ENCODE results near the gene ABTB2. TPM values are rescaled to one million over a fixed set of nuclear protein-coding genes. Genes with fewer than 3 reads are reported as not detected.

The ABTB2 gene
- total and polyA plus RNA-seq, 2 donors, result 3.2 to 4.4 TPM

- no peak for DNase-seq (ENCODE audit: extremely low spot score)
- Histone ChIP-seq H3K27ac (ENCODE audit: low read depth) (no peak overlapping the region), H3K4me1 (ENCODE audit: insufficient read depth) (peaks cover 2% of the 10 kb centered on the region), H3K4me3 (ENCODE audit: low read depth, low read length) (peak overlapping the region; percentile 54), H3K36me3 (ENCODE audit: insufficient read depth) (no peaks in the 10 kb centered on the region)
- WGBS, result 56% methylated on average over 7 of the region's 7 CpGs
These were observed 1.7 kb downstream of the ABTB2 start for GRCh38 chr11:34356130-34356529.

- Histone ChIP-seq H3K4me3 (ENCODE audit: low read depth, low read length) (no peak overlapping the region), H3K36me3 (ENCODE audit: insufficient read depth) (no peaks in the 10 kb centered on the region), H3K4me1 (ENCODE audit: insufficient read depth) (peaks cover 2% of the 10 kb centered on the region), H3K27ac (ENCODE audit: low read depth) (no peak overlapping the region)
- 85% methylated on average over 3 of the region's 3 CpGs for WGBS
- no peak for DNase-seq (ENCODE audit: extremely low spot score)
These were observed 2.1 kb downstream of the ABTB2 start for GRCh38 chr11:34355726-34356125.

GRCh38 chr11:34354782-34355181 lies 3.0 kb downstream of the ABTB2 start:
- peaks cover 2% of the 10 kb centered on the region for H3K4me1 ChIP-seq (ENCODE audit: insufficient read depth)
- H3K36me3 ChIP-seq (ENCODE audit: insufficient read depth), result no peaks in the 10 kb centered on the region
- DNase-seq (ENCODE audit: extremely low spot score), result no peak
- H3K4me3 ChIP-seq (ENCODE audit: low read depth, low read length), result no peak overlapping the region
- no peak overlapping the region for H3K27ac ChIP-seq (ENCODE audit: low read depth)

GRCh38 chr11:34353881-34354280 lies 3.9 kb downstream of the ABTB2 start:
- no peak overlapping the region for H3K27ac ChIP-seq (ENCODE audit: low read depth)
- H3K36me3 ChIP-seq (ENCODE audit: insufficient read depth), result no peaks in the 10 kb centered on the region
- peaks cover 2% of the 10 kb centered on the region for H3K4me1 ChIP-seq (ENCODE audit: insufficient read depth)
- no peak overlapping the region for H3K4me3 ChIP-seq (ENCODE audit: low read depth, low read length)
- 94% methylated on average over 4 of the region's 4 CpGs for WGBS
- no peak for DNase-seq (ENCODE audit: extremely low spot score)

- DNase-seq (ENCODE audit: extremely low spot score), result no peak
- no peaks in the 10 kb centered on the region for H3K36me3 ChIP-seq (ENCODE audit: insufficient read depth)
- no peak overlapping the region for H3K27ac ChIP-seq (ENCODE audit: low read depth)
- H3K4me3 ChIP-seq (ENCODE audit: low read depth, low read length), result no peak overlapping the region
- 92% methylated on average over 4 of the region's 4 CpGs for WGBS
- peaks cover 2% of the 10 kb centered on the region for H3K4me1 ChIP-seq (ENCODE audit: insufficient read depth)
These were observed 5.9 kb downstream of the ABTB2 start for GRCh38 chr11:34351687-34352469.

- Histone ChIP-seq H3K36me3 (ENCODE audit: insufficient read depth) (no peaks in the 10 kb centered on the region), H3K4me1 (ENCODE audit: insufficient read depth) (peaks cover 2% of the 10 kb centered on the region), H3K27ac (ENCODE audit: low read depth) (no peak overlapping the region), H3K4me3 (ENCODE audit: low read depth, low read length) (no peak overlapping the region)
- WGBS, result 90% methylated on average over 3 of the region's 3 CpGs
- DNase-seq (ENCODE audit: extremely low spot score), result no peak
These were observed 6.8 kb downstream of the ABTB2 start for GRCh38 chr11:34351051-34351450.

- H3K27ac ChIP-seq (ENCODE audit: low read depth), result no peak overlapping the region
- H3K36me3 ChIP-seq (ENCODE audit: insufficient read depth), result no peaks in the 10 kb centered on the region
- 95% methylated on average over 6 of the region's 6 CpGs for WGBS
- DNase-seq (ENCODE audit: extremely low spot score), result no peak
- no peak overlapping the region for H3K4me3 ChIP-seq (ENCODE audit: low read depth, low read length)
- H3K4me1 ChIP-seq (ENCODE audit: insufficient read depth), result peaks cover 3% of the 10 kb centered on the region
These were observed 7.9 kb downstream of the ABTB2 start for GRCh38 chr11:34349882-34350281.

- Histone ChIP-seq H3K4me1 (ENCODE audit: insufficient read depth) (peaks cover 3% of the 10 kb centered on the region), H3K4me3 (ENCODE audit: low read depth, low read length) (no peak overlapping the region), H3K27ac (ENCODE audit: low read depth) (no peak overlapping the region), H3K36me3 (ENCODE audit: insufficient read depth) (no peaks in the 10 kb centered on the region)
- no peak for DNase-seq (ENCODE audit: extremely low spot score)
- WGBS, result 71% methylated on average over 2 of the region's 2 CpGs
These were observed 8.9 kb downstream of the ABTB2 start for GRCh38 chr11:34348919-34349318.

- no peaks in the 10 kb centered on the region for H3K36me3 ChIP-seq (ENCODE audit: insufficient read depth)
- WGBS, result 95% methylated on average over 2 of the region's 2 CpGs
- peaks cover 3% of the 10 kb centered on the region for H3K4me1 ChIP-seq (ENCODE audit: insufficient read depth)
- DNase-seq (ENCODE audit: extremely low spot score), result no peak
- no peak overlapping the region for H3K27ac ChIP-seq (ENCODE audit: low read depth)
- no peak overlapping the region for H3K4me3 ChIP-seq (ENCODE audit: low read depth, low read length)
These were observed 9.7 kb downstream of the ABTB2 start for GRCh38 chr11:34348096-34348495.

GRCh38 chr11:34346551-34346950 lies 11.3 kb downstream of the ABTB2 start:
- no peak for DNase-seq (ENCODE audit: extremely low spot score)
- no peak overlapping the region for H3K27ac ChIP-seq (ENCODE audit: low read depth)
- 57% methylated on average over 6 of the region's 6 CpGs for WGBS
- no peak overlapping the region for H3K4me3 ChIP-seq (ENCODE audit: low read depth, low read length)
- H3K4me1 ChIP-seq (ENCODE audit: insufficient read depth), result peaks cover 5% of the 10 kb centered on the region
- H3K36me3 ChIP-seq (ENCODE audit: insufficient read depth), result no peaks in the 10 kb centered on the region

GRCh38 chr11:34345991-34346480 lies 11.8 kb downstream of the ABTB2 start:
- H3K27ac ChIP-seq (ENCODE audit: low read depth), result no peak overlapping the region
- whole genome bisulfite sequencing, result 24% methylated on average over 8 of the region's 8 CpGs
- peaks cover 5% of the 10 kb centered on the region for H3K4me1 ChIP-seq (ENCODE audit: insufficient read depth)
- DNase-seq (ENCODE audit: extremely low spot score), result no peak
- H3K4me3 ChIP-seq (ENCODE audit: low read depth, low read length), result no peak overlapping the region
- H3K36me3 ChIP-seq (ENCODE audit: insufficient read depth), result no peaks in the 10 kb centered on the region

GRCh38 chr11:34345540-34345876 lies 12.3 kb downstream of the ABTB2 start:
- no peak for DNase-seq (ENCODE audit: extremely low spot score)
- Histone ChIP-seq H3K36me3 (ENCODE audit: insufficient read depth) (no peaks in the 10 kb centered on the region), H3K27ac (ENCODE audit: low read depth) (peak overlapping the region; percentile 60), H3K4me1 (ENCODE audit: insufficient read depth) (peaks cover 5% of the 10 kb centered on the region), H3K4me3 (ENCODE audit: low read depth, low read length) (no peak overlapping the region)
- 84% methylated on average over 3 of the region's 3 CpGs for WGBS

- Histone ChIP-seq H3K36me3 (ENCODE audit: insufficient read depth) (no peaks in the 10 kb centered on the region), H3K4me3 (ENCODE audit: low read depth, low read length) (no peak overlapping the region), H3K27ac (ENCODE audit: low read depth) (no peak overlapping the region), H3K4me1 (ENCODE audit: insufficient read depth) (peaks cover 5% of the 10 kb centered on the region)
- WGBS, result 81% methylated on average over 8 of the region's 8 CpGs
- DNase-seq (ENCODE audit: extremely low spot score), result no peak
These were observed 12.9 kb downstream of the ABTB2 start for GRCh38 chr11:34344768-34345539.

- H3K36me3 ChIP-seq (ENCODE audit: insufficient read depth), result no peaks in the 10 kb centered on the region
- WGBS, result 88% methylated on average over 6 of the region's 6 CpGs
- H3K4me3 ChIP-seq (ENCODE audit: low read depth, low read length), result no peak overlapping the region
- no peak overlapping the region for H3K27ac ChIP-seq (ENCODE audit: low read depth)
- no peak for DNase-seq (ENCODE audit: extremely low spot score)
- peaks cover 5% of the 10 kb centered on the region for H3K4me1 ChIP-seq (ENCODE audit: insufficient read depth)
These were observed 13.4 kb downstream of the ABTB2 start for GRCh38 chr11:34344410-34344767.
